ENCODE data around the gene DNAJC25. TPM values are rescaled to one million over a fixed set of nuclear protein-coding genes. Genes with fewer than 3 reads are reported as not detected.
"Not testable (repeated sequence)": the region's sequence is repeated elsewhere in the genome, so short reads cannot be mapped to it uniquely, and the experiment has no call there.

Gene DNAJC25
- total RNA-seq, result 5.4 TPM
- long read RNA-seq, partial matches to known transcripts, result 0 of 1 reads
- long read RNA-seq, other reads (novel, unspliced or antisense), result 0 of 1 reads

GRCh38 chr9:111631214-111631971, at the start of gene DNAJC25:
Gene DNAJC25, plus strand, starts transcription at chr9:111631334. Its CDS starts 74 bp downstream, at chr9:111631408.
- intact Hi-C loops (cut with DNase I), result loop anchor here (2.0 kb wide), 1 partner anchor 33 kb away; the partner anchor contains the start of gene PTGR1
- DNase-seq (ENCODE audit: missing footprints), result peak; percentile 98
- ATAC-seq, result peak; percentile 100

GRCh38 chr9:111582888-111583287, 48.2 kb upstream of the DNAJC25 start:
- intact Hi-C loops (cut with DNase I), result no loop called here
- DNase-seq (ENCODE audit: missing footprints), result peak; percentile 71
- no peak for ATAC-seq

- no peak for ATAC-seq
- DNase-seq (ENCODE audit: missing footprints), result no peak
- intact Hi-C loops (cut with DNase I), result no loop called here
Measured at GRCh38 chr9:111586378-111586777, 44.8 kb upstream of the DNAJC25 start.

GRCh38 chr9:111588846-111589245, 42.3 kb upstream of the DNAJC25 start:
- DNase-seq (ENCODE audit: missing footprints) (no peak), ATAC-seq (no peak)
- intact Hi-C loops (cut with DNase I), result no loop called here

GRCh38 chr9:111597852-111598732, 33.0 kb upstream of the DNAJC25 start:
- intact Hi-C loops (cut with DNase I), result loop anchor here (2.0 to 10.0 kb wide), 2 partner anchors 33 to 97 kb away; partner anchors contain the start of gene DNAJC25
- ATAC-seq (peak; percentile 74), DNase-seq (ENCODE audit: missing footprints) (peak; percentile 85)

GRCh38 chr9:111598733-111599091, 32.4 kb upstream of the DNAJC25 start:
- ATAC-seq, result peak; percentile 62
- DNase-seq (ENCODE audit: missing footprints), result no peak
- intact Hi-C loops (cut with DNase I), result loop anchor here (2.0 to 10.0 kb wide), 2 partner anchors 32 to 96 kb away; partner anchors contain the start of gene DNAJC25

- intact Hi-C loops (cut with DNase I), result loop anchor here (2.0 to 10.0 kb wide), 2 partner anchors 31 to 95 kb away; partner anchors contain the start of gene DNAJC25
- DNase-seq (ENCODE audit: missing footprints) (peak; percentile 91), ATAC-seq (peak; percentile 87)
Measured at GRCh38 chr9:111599092-111599954, 31.8 kb upstream of the DNAJC25 start, which contains the start of gene PTGR1. Gene PTGR1, minus strand, starts transcription at chr9:111599647. Its CDS starts 2,225 bp downstream, at chr9:111597422.

GRCh38 chr9:111599955-111600343, 31.2 kb upstream of the DNAJC25 start:
- no peak for DNase-seq (ENCODE audit: missing footprints)
- ATAC-seq, result no peak
- intact Hi-C loops (cut with DNase I), result loop anchor here (2.0 to 10.0 kb wide), 2 partner anchors 31 to 95 kb away; partner anchors contain the start of gene DNAJC25

- DNase-seq (ENCODE audit: missing footprints) (no peak), ATAC-seq (no peak)
- intact Hi-C loops (cut with DNase I), result no loop called here
Measured at GRCh38 chr9:111601237-111602018, 29.7 kb upstream of the DNAJC25 start.

GRCh38 chr9:111603041-111603440, 28.1 kb upstream of the DNAJC25 start:
- DNase-seq (ENCODE audit: missing footprints) (no peak), ATAC-seq (no peak)
- intact Hi-C loops (cut with DNase I), result no loop called here

- ATAC-seq (no peak), DNase-seq (ENCODE audit: missing footprints) (no peak)
- intact Hi-C loops (cut with DNase I), result no loop called here
Measured at GRCh38 chr9:111604054-111604615, 27.0 kb upstream of the DNAJC25 start.

- ATAC-seq, result no peak
- intact Hi-C loops (cut with DNase I), result no loop called here
- DNase-seq (ENCODE audit: missing footprints), result no peak
Measured at GRCh38 chr9:111605041-111605559, 26.0 kb upstream of the DNAJC25 start.

- no peak for ATAC-seq
- intact Hi-C loops (cut with DNase I), result no loop called here
- DNase-seq (ENCODE audit: missing footprints), result no peak
Measured at GRCh38 chr9:111610149-111610548, 21.0 kb upstream of the DNAJC25 start.

GRCh38 chr9:111610845-111611244, 20.3 kb upstream of the DNAJC25 start:
- ATAC-seq (no peak), DNase-seq (ENCODE audit: missing footprints) (no peak)
- intact Hi-C loops (cut with DNase I), result no loop called here

GRCh38 chr9:111613436-111614040, 17.6 kb upstream of the DNAJC25 start:
- ATAC-seq, result no peak
- intact Hi-C loops (cut with DNase I), result no loop called here
- DNase-seq (ENCODE audit: missing footprints), result no peak

GRCh38 chr9:111615928-111616327, 15.2 kb upstream of the DNAJC25 start:
- ATAC-seq (no peak), DNase-seq (ENCODE audit: missing footprints) (no peak)
- intact Hi-C loops (cut with DNase I), result no loop called here

GRCh38 chr9:111617349-111617748, 13.8 kb upstream of the DNAJC25 start:
- intact Hi-C loops (cut with DNase I); DNase-seq (ENCODE audit: missing footprints); ATAC-seq: not testable (repeated sequence)
